Subcutaneous adipose tissue (tissue), 4 donors: Measurements from ENCODE around the gene PRKD1. TPM values are rescaled to one million over a fixed set of nuclear protein-coding genes. Genes with fewer than 3 reads are reported as not detected.

Experiments
- CTCF ChIP-seq: fragments of 450-650 bp; IDR thresholded peaks from one replicate; pipeline ENCODE4 v1.5.1; 2016; ENCODE audit warnings: low read depth, mild to moderate bottlenecking, control low read depth, antibody characterized with exemption, moderate library complexity
- total RNA-seq, 4 donors: library from RNA; depleted of rRNA; stranded (reverse); fragments of >200 nt; gene quantifications; one replicate each; pipeline ENCODE4 v1.1.0, GENCODE V29; 2016

PRKD1 gene
- total RNA-seq, 4 donors from 2014 or later, result 7.8 to 19.4 (median 19.1) TPM

DNA sequence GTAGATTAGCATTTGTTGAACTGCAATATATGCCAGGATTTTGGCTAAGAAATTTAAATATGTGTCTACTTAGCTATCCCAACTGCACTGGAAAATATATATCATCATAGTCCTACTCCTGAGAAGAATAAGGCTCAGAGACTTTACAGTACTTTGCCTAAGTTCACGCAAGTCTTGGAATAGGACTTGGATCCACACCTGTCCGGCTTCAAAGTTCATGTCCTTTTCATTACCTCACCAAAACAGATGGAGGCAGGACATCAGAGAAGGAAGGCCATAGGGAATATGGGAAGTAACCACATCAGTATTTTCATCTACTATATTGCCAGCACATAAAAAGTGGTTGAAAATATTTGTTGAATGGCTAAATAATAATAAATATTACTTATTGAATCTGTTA, 358.5 kb downstream of the PRKD1 start:
- TF ChIP-seq CTCF, result no peak

DNA sequence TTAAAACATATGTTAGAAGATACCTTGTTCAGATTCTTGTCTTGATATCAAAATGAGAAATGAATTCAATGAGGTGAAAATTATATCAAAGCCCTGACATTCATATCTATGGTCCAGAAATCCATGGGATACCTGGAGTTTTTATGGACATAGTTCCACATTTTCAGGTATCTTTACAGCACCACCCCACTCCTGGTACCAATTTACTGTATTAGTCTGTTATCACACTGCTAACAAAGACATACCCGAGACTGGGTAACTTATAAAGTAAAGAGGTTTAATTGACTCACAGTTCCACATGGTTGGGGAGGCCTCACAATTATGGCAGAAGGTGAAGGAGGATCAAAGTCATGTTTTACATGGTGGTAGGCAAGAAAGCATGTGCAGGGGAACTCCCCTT, 361.5 kb downstream of the PRKD1 start:
- no peak for TF ChIP-seq CTCF

DNA sequence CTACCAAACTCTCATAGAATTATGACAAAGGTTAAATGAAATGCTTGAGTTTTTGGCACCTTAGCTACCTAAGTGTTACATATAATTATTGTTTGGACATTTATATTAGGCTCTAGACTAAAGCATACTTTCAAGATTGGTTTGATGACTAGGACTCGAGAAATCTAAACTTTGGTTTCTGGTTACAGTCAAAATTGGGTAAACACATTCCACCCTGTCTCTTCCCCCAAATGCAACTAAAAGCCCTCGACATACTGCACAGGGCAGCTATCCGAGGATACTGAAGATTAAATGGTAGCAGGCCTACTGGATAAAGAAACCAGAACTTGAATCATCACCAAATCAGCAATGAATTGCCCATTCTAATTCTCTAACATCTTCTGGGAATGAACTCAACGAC, 369.1 kb downstream of the PRKD1 start:
- no peak for TF ChIP-seq CTCF

- no peak for TF ChIP-seq CTCF
Observed at GRCh38 chr14:29554335-29554734, 373.3 kb downstream of the PRKD1 start.

GRCh38 chr14:29553427-29553826, 374.2 kb downstream of the PRKD1 start:
- TF ChIP-seq CTCF, result no peak

GRCh38 chr14:29548948-29549370, 378.7 kb downstream of the PRKD1 start:
- TF ChIP-seq CTCF, result no peak

- no peak for TF ChIP-seq CTCF
Observed at GRCh38 chr14:29545714-29546113, 381.9 kb downstream of the PRKD1 start.
